ENCODE results near the gene PDS5B. TPM values are rescaled to one million over a fixed set of nuclear protein-coding genes. Genes with fewer than 3 reads are reported as not detected.

Gene PDS5B
- total RNA-seq, 2 experiments from 2014 or later = 39.8 to 40.6 TPM

- ChIA-PET POLR2A (interaction anchor here (1.6 kb wide), 1 partner anchor 9 kb away, joined by 5 read pairs; no protein-coding TSS in a partner anchor), CTCF (interaction anchor here (1.1 to 1.3 kb wide), 2 partner anchors 11 to 77 kb away, joined by 3 read pairs; no protein-coding TSS in a partner anchor)
- no peak overlapping the region for H3K4me3 Mint-ChIP-seq
- Histone ChIP-seq H3K4me1 (ENCODE audit: insufficient read depth, low read length) (peaks cover 8% of the 10 kb centered on the region), H3K9me3 (ENCODE audit: control insufficient read depth in 1 of 2, insufficient read depth in 1 of 2, low read length in 2 of 2) (no peaks in the 10 kb centered on the region), H3K27me3 (ENCODE audit: control insufficient read depth in 1 of 2, insufficient read depth in 2 of 2, low read length in 2 of 2) (no peaks in the 10 kb centered on the region), H3K27ac (ENCODE audit: low read depth in 1 of 2, low read length in 2 of 2) (no peak overlapping the region), H3K36me3 (ENCODE audit: insufficient read depth, low read length) (no peaks in the 10 kb centered on the region), H3K4me3 (ENCODE audit: low read length) (no peak overlapping the region)
- H3K36me3 Mint-ChIP-seq (ENCODE audit: low read depth) = peaks cover 12% of the 10 kb centered on the region
- H3K27me3 Mint-ChIP-seq = no peaks in the 10 kb centered on the region
- TF ChIP-seq CTCF (IDR thresholded peaks at IDR 0.05) = no peak
- H3K4me1 Mint-ChIP-seq (ENCODE audit: low read depth) = peaks cover 82% of the 10 kb centered on the region
- intact Hi-C loops (cut with DNase I, micrococcal nuclease) = no loop called here
- DNase-seq = no peak
- no peak for ATAC-seq (ENCODE audit: poor library complexity)
- H3K27ac Mint-ChIP-seq = no peak overlapping the region
- no peaks in the 10 kb centered on the region for H3K9me3 Mint-ChIP-seq
These were observed 5.8 kb downstream of the PDS5B start for GRCh38 chr13:32592082-32592481.

GRCh38 chr13:32594157-32594738 is 8.0 kb downstream of the PDS5B start:
- H3K9me3 Mint-ChIP-seq = no peaks in the 10 kb centered on the region
- ChIA-PET CTCF (interaction anchor here (1.0 kb wide), 1 partner anchor 45 kb away, joined by 4 read pairs; no protein-coding TSS in a partner anchor), POLR2A (no interaction called here)
- Histone ChIP-seq H3K9me3 (ENCODE audit: control insufficient read depth in 1 of 2, insufficient read depth in 1 of 2, low read length in 2 of 2) (peaks cover 5 to 21% of the 10 kb centered on the region in 2 experiments), H3K27ac (ENCODE audit: low read depth in 1 of 2, low read length in 2 of 2) (no peak overlapping the region), H3K4me1 (ENCODE audit: insufficient read depth, low read length) (peaks cover 5% of the 10 kb centered on the region), H3K4me3 (ENCODE audit: low read length) (no peak overlapping the region), H3K36me3 (ENCODE audit: insufficient read depth, low read length) (no peaks in the 10 kb centered on the region), H3K27me3 (ENCODE audit: control insufficient read depth in 1 of 2, insufficient read depth in 2 of 2, low read length in 2 of 2) (no peaks in the 10 kb centered on the region)
- DNase-seq (no peak), ATAC-seq (ENCODE audit: poor library complexity) (no peak)
- H3K4me3 Mint-ChIP-seq = no peak overlapping the region
- peaks cover 63% of the 10 kb centered on the region for H3K4me1 Mint-ChIP-seq (ENCODE audit: low read depth)
- H3K36me3 Mint-ChIP-seq (ENCODE audit: low read depth) = peaks cover 7% of the 10 kb centered on the region
- H3K27ac Mint-ChIP-seq = no peak overlapping the region
- intact Hi-C loops (cut with DNase I, micrococcal nuclease) = no loop called here
- no peaks in the 10 kb centered on the region for H3K27me3 Mint-ChIP-seq
- no peak for TF ChIP-seq CTCF (IDR thresholded peaks at IDR 0.05)

GRCh38 chr13:32595306-32595705 is 9.1 kb downstream of the PDS5B start:
- Mint-ChIP-seq H3K9me3 (peaks cover 2% of the 10 kb centered on the region), H3K27ac (no peak overlapping the region), H3K4me1 (ENCODE audit: low read depth) (peaks cover 60% of the 10 kb centered on the region), H3K4me3 (no peak overlapping the region), H3K27me3 (no peaks in the 10 kb centered on the region), H3K36me3 (ENCODE audit: low read depth) (peaks cover 14% of the 10 kb centered on the region)
- Histone ChIP-seq H3K27ac (ENCODE audit: low read depth in 1 of 2, low read length in 2 of 2) (no peak overlapping the region), H3K9me3 (ENCODE audit: control insufficient read depth in 1 of 2, insufficient read depth in 1 of 2, low read length in 2 of 2) (peaks cover 5 to 21% of the 10 kb centered on the region in 2 experiments), H3K27me3 (ENCODE audit: control insufficient read depth in 1 of 2, insufficient read depth in 2 of 2, low read length in 2 of 2) (no peaks in the 10 kb centered on the region), H3K4me1 (ENCODE audit: insufficient read depth, low read length) (peaks cover 4% of the 10 kb centered on the region), H3K36me3 (ENCODE audit: insufficient read depth, low read length) (no peaks in the 10 kb centered on the region), H3K4me3 (ENCODE audit: low read length) (no peak overlapping the region)
- no peak for DNase-seq
- intact Hi-C loops (cut with DNase I, micrococcal nuclease) = no loop called here
- TF ChIP-seq CTCF (IDR thresholded peaks at IDR 0.05) = no peak
- CTCF ChIA-PET = no interaction called here
- no peak for ATAC-seq (ENCODE audit: poor library complexity)
- POLR2A ChIA-PET = no interaction called here

Data from CD4-positive, alpha-beta T cell (primary cell).